SK-N-SH (cell line): ENCODE results near the gene UBLCP1.
A peak's percentile ranks its signal among the peaks of the same experiment; 100 is the strongest.

ENCODE experiments used
- CTCF ChIP-seq: fragments of 200-600 bp; sonication (generic); IDR thresholded peaks from 2 replicates; pipeline ENCODE4 v1.6.1; 2017; ENCODE audit warnings: antibody characterized with exemption, mild to moderate bottlenecking, moderate library complexity
- EP300 ChIP-seq, 2 experiments: IDR thresholded peaks; 2 replicates each; pipeline versions ENCODE4 v1.4.0 to v1.6.1; 2012; ENCODE audit warnings: borderline replicate concordance in 1 of 2, low read depth in 1 of 2, low read length in 1 of 2
- EZH2phosphoT487 ChIP-seq: fragments of 200-600 bp; sonication (generic); IDR thresholded peaks from 2 replicates; pipeline ENCODE4 v1.6.1; 2017; ENCODE audit warnings: low read depth, mixed run types, mild to moderate bottlenecking, antibody characterized with exemption, moderate library complexity, borderline replicate concordance
- JUND ChIP-seq: IDR thresholded peaks from 2 replicates; pipeline ENCODE4 v1.4.0; 2012
- POLR2AphosphoS5 ChIP-seq: IDR thresholded peaks from 2 replicates; pipeline ENCODE4 v1.6.1; 2012; ENCODE audit warnings: low read depth, low read length
- RAD21 ChIP-seq: IDR thresholded peaks from 2 replicates; pipeline ENCODE4 v1.6.1; 2012; ENCODE audit warnings: mild to moderate bottlenecking, low read length
- REST ChIP-seq: IDR thresholded peaks from 2 replicates; pipeline ENCODE4 v1.6.1; 2012; ENCODE audit warnings: mild to moderate bottlenecking, low read depth, low read length, moderate library complexity
- TAF1 ChIP-seq: IDR thresholded peaks from 2 replicates; pipeline ENCODE4 v1.6.1; 2012; ENCODE audit warnings: low read depth, mild to moderate bottlenecking, low read length, moderate library complexity, borderline replicate concordance
- USF1 ChIP-seq: IDR thresholded peaks from 2 replicates; pipeline ENCODE4 v1.4.0; 2012; ENCODE audit warnings: low read depth, borderline replicate concordance
- TF ChIP-seq, protein P1 (sequence below): IDR thresholded peaks from 2 replicates; pipeline ENCODE4; 2012
- TF ChIP-seq, protein P2 (sequence below): IDR thresholded peaks from 2 replicates; pipeline ENCODE4 v1.4.0; 2012; ENCODE audit warnings: low read depth, borderline replicate concordance
- TF ChIP-seq, protein P3 (sequence below): fragments of 150-350 bp; IDR thresholded peaks from 2 replicates; pipeline ENCODE4 v1.6.1; 2017; ENCODE audit warnings: antibody characterized with exemption, low read length, low read depth, borderline replicate concordance

GRCh38 chr5:159324102-159324755 is 61.1 kb downstream of the UBLCP1 start:
- TF ChIP-seq EP300 (IDR thresholded peaks at IDR 0.05; ENCODE audit: borderline replicate concordance in 1 of 2, low read depth in 1 of 2, low read length in 1 of 2) (no peak), POLR2AphosphoS5 (peak; percentile 33; the same call in 1 of the 2 replicates), CTCF (no peak), EZH2phosphoT487 (no peak), JUND (peak; percentile 71), REST (no peak), TAF1 (no peak), USF1 (no peak), RAD21 (no peak)
- TF ChIP-seq, protein P1, sequence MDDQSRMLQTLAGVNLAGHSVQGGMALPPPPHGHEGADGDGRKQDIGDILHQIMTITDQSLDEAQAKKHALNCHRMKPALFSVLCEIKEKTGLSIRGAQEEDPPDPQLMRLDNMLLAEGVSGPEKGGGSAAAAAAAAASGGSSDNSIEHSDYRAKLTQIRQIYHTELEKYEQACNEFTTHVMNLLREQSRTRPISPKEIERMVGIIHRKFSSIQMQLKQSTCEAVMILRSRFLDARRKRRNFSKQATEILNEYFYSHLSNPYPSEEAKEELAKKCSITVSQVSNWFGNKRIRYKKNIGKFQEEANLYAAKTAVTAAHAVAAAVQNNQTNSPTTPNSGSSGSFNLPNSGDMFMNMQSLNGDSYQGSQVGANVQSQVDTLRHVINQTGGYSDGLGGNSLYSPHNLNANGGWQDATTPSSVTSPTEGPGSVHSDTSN, result peak; percentile 55
- TF ChIP-seq, protein P2, sequence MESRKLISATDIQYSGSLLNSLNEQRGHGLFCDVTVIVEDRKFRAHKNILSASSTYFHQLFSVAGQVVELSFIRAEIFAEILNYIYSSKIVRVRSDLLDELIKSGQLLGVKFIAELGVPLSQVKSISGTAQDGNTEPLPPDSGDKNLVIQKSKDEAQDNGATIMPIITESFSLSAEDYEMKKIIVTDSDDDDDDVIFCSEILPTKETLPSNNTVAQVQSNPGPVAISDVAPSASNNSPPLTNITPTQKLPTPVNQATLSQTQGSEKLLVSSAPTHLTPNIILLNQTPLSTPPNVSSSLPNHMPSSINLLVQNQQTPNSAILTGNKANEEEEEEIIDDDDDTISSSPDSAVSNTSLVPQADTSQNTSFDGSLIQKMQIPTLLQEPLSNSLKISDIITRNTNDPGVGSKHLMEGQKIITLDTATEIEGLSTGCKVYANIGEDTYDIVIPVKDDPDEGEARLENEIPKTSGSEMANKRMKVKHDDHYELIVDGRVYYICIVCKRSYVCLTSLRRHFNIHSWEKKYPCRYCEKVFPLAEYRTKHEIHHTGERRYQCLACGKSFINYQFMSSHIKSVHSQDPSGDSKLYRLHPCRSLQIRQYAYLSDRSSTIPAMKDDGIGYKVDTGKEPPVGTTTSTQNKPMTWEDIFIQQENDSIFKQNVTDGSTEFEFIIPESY, result no peak
- TF ChIP-seq, protein P3, sequence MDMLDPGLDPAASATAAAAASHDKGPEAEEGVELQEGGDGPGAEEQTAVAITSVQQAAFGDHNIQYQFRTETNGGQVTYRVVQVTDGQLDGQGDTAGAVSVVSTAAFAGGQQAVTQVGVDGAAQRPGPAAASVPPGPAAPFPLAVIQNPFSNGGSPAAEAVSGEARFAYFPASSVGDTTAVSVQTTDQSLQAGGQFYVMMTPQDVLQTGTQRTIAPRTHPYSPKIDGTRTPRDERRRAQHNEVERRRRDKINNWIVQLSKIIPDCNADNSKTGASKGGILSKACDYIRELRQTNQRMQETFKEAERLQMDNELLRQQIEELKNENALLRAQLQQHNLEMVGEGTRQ, result no peak
